HepG2 (cell line): ENCODE measurements around the gene CPT1A. TPM values are rescaled to one million over a fixed set of nuclear protein-coding genes. Genes with fewer than 3 reads are reported as not detected.

ENCODE experiments used
- ATAC-seq: fragments of 200-7000 bp; cut with Tn5 transposase; 3 replicates; pipeline ENCODE4 v1.9.1; 2020; ENCODE audit warnings: mild to moderate bottlenecking, moderate library complexity
- BruUV-seq: library from RNA; stranded (reverse); fragments of 400-500 nt; replicated peaks from 2 replicates; lab custom pipeline; 2021; lab: Mats Ljungman, UMichigan
- CTCF ChIA-PET: fragments of 300-600 bp; formaldehyde crosslinking; extraction: SDS; loops from one replicate; lab custom pipeline; 2021; ENCODE audit warnings: low total read pairs, inconsistent platforms, low intra/inter-chr PET ratio; lab: Yijun Ruan, JAX
- POLR2A ChIA-PET: fragments of 350-600 bp; sonication (Branson Sonifier 250); formaldehyde crosslinking; loops from one replicate; lab custom pipeline; 2020; ENCODE audit warnings: antibody characterized with exemption, inconsistent platforms; lab: Yijun Ruan, JAX
- DNase-seq: peaks from one replicate; pipeline ENCODE4 v3.0.0-alpha.2; 2015; ENCODE audit warnings: low spot score
- FAIRE-seq: peaks from 3 replicates; lab custom pipeline; 2011; peaks lifted over from hg19 to GRCh38; lab: Jason Lieb, UNC
- H2AFZ ChIP-seq: one replicate; pipeline ENCODE4 v1.6.1; 2011; ENCODE audit warnings: low read length, inconsistent platforms
- H3K27ac ChIP-seq: fragments of 300-600 bp; 3 replicates; pipeline ENCODE4 v1.8.0; 2011; ENCODE audit warnings: mixed run types, mild to moderate bottlenecking, mixed read lengths, low read length, inconsistent platforms; ENCODE audit not compliant: insufficient read depth; ENCODE audit errors: extremely low read length
- H3K27me3 ChIP-seq, 2 experiments: fragments of 200-600 bp in 1 of 2; 2 replicates in 1 of 2; 3 replicates in 1 of 2; pipeline versions ENCODE4 v1.6.0 to v1.8.0; 2011; ENCODE audit warnings: low read length in 2 of 2, mild to moderate bottlenecking in 2 of 2, moderate library complexity in 2 of 2, inconsistent platforms in 1 of 2; ENCODE audit not compliant: insufficient read depth in 2 of 2, control insufficient read depth in 1 of 2
- H3K36me3 ChIP-seq, 2 experiments: fragments of 200-600 bp in 1 of 2; replicated peaks in 1 of 2; 2 replicates in 1 of 2; 3 replicates in 1 of 2; pipeline versions ENCODE4 v1.5.1 to v1.8.0; 2011; ENCODE audit warnings: low read length in 2 of 2, inconsistent platforms in 1 of 2; ENCODE audit not compliant: insufficient read depth in 2 of 2, control insufficient read depth in 1 of 2
- H3K4me1 ChIP-seq: 2 replicates; pipeline ENCODE4 v1.5.1; 2012; ENCODE audit warnings: low read length, inconsistent platforms; ENCODE audit not compliant: insufficient read depth
- H3K4me2 ChIP-seq: 2 replicates; pipeline ENCODE4 v1.6.0; 2011; ENCODE audit warnings: low read depth, low read length, inconsistent platforms
- H3K4me3 ChIP-seq, 3 experiments: fragments of 200-600 bp in 1 of 3; sonication (generic), shearing (Covaris generic) in 1 of 3; replicated peaks in 1 of 3; 2 replicates each; pipeline ENCODE4 v1.5.1; 2011 to 2016; ENCODE audit warnings: low read length in 3 of 3, inconsistent platforms in 2 of 3, low read depth in 2 of 3, mild to moderate bottlenecking in 2 of 3, control low read depth in 1 of 3, mixed read lengths in 1 of 3; ENCODE audit not compliant: insufficient read depth in 1 of 3
- H3K79me2 ChIP-seq: one replicate; pipeline ENCODE4 v1.6.1; 2011; ENCODE audit warnings: low read length, inconsistent platforms; ENCODE audit not compliant: insufficient read depth
- H3K9ac ChIP-seq: 2 replicates; pipeline ENCODE4 v1.6.0; 2011; ENCODE audit warnings: mild to moderate bottlenecking, low read depth, low read length, inconsistent platforms; ENCODE audit not compliant: insufficient read depth
- H3K9me3 ChIP-seq: 2 replicates; pipeline ENCODE4 v1.5.1; 2012; ENCODE audit warnings: mild to moderate bottlenecking, low read length
- H4K20me1 ChIP-seq: 2 replicates; pipeline ENCODE4 v1.6.0; 2011; ENCODE audit warnings: inconsistent platforms, mild to moderate bottlenecking, low read length, moderate library complexity; ENCODE audit not compliant: insufficient read depth
- CC2D1A ChIP-seq: sonication (generic); formaldehyde crosslinking; IDR thresholded peaks from 2 replicates; pipeline ENCODE4 v1.8.1; 2023; ENCODE audit warnings: mild to moderate bottlenecking, missing genetic modification reagents
- CEBPG ChIP-seq: IDR thresholded peaks from 2 replicates; pipeline ENCODE4 v1.6.1; 2016
- CREB3 ChIP-seq: sonication (generic); formaldehyde crosslinking; IDR thresholded peaks from 2 replicates; pipeline ENCODE4 v1.5.0; 2020; ENCODE audit warnings: missing genetic modification reagents
- FOXJ3 ChIP-seq: sonication (generic); formaldehyde crosslinking; IDR thresholded peaks from 2 replicates; pipeline ENCODE4 v1.4.0; 2020; ENCODE audit warnings: missing genetic modification reagents, mild to moderate bottlenecking, borderline replicate concordance
- HNRNPK ChIP-seq: fragments of 200-400 bp; formaldehyde crosslinking; IDR thresholded peaks from 2 replicates; pipeline ENCODE4 v1.6.1; 2018; ENCODE audit warnings: low read length, low read depth, moderate library complexity, mild to moderate bottlenecking; ENCODE audit not compliant: poor library complexity, severe bottlenecking
- KDM1A ChIP-seq: IDR thresholded peaks from 2 replicates; pipeline ENCODE4 v1.6.1; 2016; ENCODE audit warnings: missing compliant biosample characterization
- KDM3A ChIP-seq: IDR thresholded peaks from 2 replicates; pipeline ENCODE4 v1.6.1; 2018; ENCODE audit warnings: low read depth, missing compliant biosample characterization
- NKX3-1 ChIP-seq: sonication (generic); formaldehyde crosslinking; IDR thresholded peaks from 2 replicates; pipeline ENCODE4 v1.5.0; 2020; ENCODE audit warnings: missing genetic modification reagents
- PRPF4 ChIP-seq: fragments of 200-400 bp; formaldehyde crosslinking; IDR thresholded peaks from 2 replicates; pipeline ENCODE4 v1.6.1; 2016; ENCODE audit warnings: low read length, low read depth; ENCODE audit not compliant: poor library complexity, severe bottlenecking
- WIZ ChIP-seq: sonication (generic); formaldehyde crosslinking; IDR thresholded peaks from 2 replicates; pipeline ENCODE4 v1.5.1; 2020; ENCODE audit warnings: mild to moderate bottlenecking, missing genetic modification reagents
- ZMYM3 ChIP-seq: sonication (generic); formaldehyde crosslinking; IDR thresholded peaks from 2 replicates; pipeline ENCODE4 v1.5.1; 2020; ENCODE audit warnings: mild to moderate bottlenecking, missing genetic modification reagents
- ZNF121 ChIP-seq: sonication (generic); formaldehyde crosslinking; IDR thresholded peaks from 2 replicates; pipeline ENCODE4 v1.5.0; 2020; ENCODE audit warnings: mild to moderate bottlenecking, missing genetic modification reagents
- ZNF225 ChIP-seq: sonication (generic); formaldehyde crosslinking; IDR thresholded peaks from 2 replicates; pipeline ENCODE4 v1.4.0; 2020; ENCODE audit warnings: mild to moderate bottlenecking, missing genetic modification reagents
- ZNF263 ChIP-seq: sonication (generic); formaldehyde crosslinking; IDR thresholded peaks from 2 replicates; pipeline ENCODE4 v1.4.0; 2020; ENCODE audit warnings: missing genetic modification reagents
- ZNF501 ChIP-seq: sonication (generic); formaldehyde crosslinking; IDR thresholded peaks from 2 replicates; pipeline ENCODE4 v1.5.1; 2020; ENCODE audit warnings: mild to moderate bottlenecking, moderate library complexity, missing genetic modification reagents
- ZSCAN25 ChIP-seq: sonication (generic); formaldehyde crosslinking; IDR thresholded peaks from 2 replicates; pipeline ENCODE4 v1.8.0; 2022; ENCODE audit warnings: mild to moderate bottlenecking, missing genetic modification reagents
- WGBS: methylation state at CpG from one replicate; pipeline ENCODE4 v1.1.6; 2017; ENCODE audit warnings: low lambda C conversion rate; 5-methylcytosine and 5-hydroxymethylcytosine counted together
- in situ Hi-C: cut with HindIII; loops from 2 replicates; pipeline ENCODE4 v1.10.0; 2017; ENCODE audit warnings: low pct_unique_long_range_greater_than_20kb; ENCODE audit not compliant: extremely low pct_ligation_motif_present
- intact Hi-C: fragments of 100-400 bp; cut with micrococcal nuclease; formaldehyde crosslinking; loops from one replicate; pipeline ENCODE4 v1.10.0; 2022; ENCODE audit not compliant: unreplicated experiment
- polyA plus RNA-seq, 8 experiments: library from polyadenylated mRNA; depleted of rRNA in 3 of 8; stranded (reverse) in 7 of 8; unstranded in 1 of 8; fragments of >200 nt; fragmentation: Illumina TruSeq in 4 of 8; extraction: Trizol in 4 of 8; gene quantifications; 2 replicates each; pipeline versions ENCODE4 v1.2.1 to v1.2.3, GENCODE V29; 2011 to 2016; ENCODE audit warnings: low read depth in 4 of 8, missing spikeins in 1 of 8, mixed read lengths in 1 of 8; ENCODE audit not compliant: insufficient read depth in 1 of 8
- total RNA-seq, 5 experiments: library from RNA; depleted of rRNA; stranded (reverse); fragments of >200 nt; fragmentation: Illumina TruSeq; extraction: Trizol; gene quantifications; 2 replicates each; pipeline ENCODE4 v1.2.3, GENCODE V29; 2016; ENCODE audit warnings: low read depth in 1 of 5
- TF ChIP-seq, protein P1 (sequence below): sonication (generic); formaldehyde crosslinking; IDR thresholded peaks from 2 replicates; pipeline ENCODE4 v1.4.0; 2020; ENCODE audit warnings: missing genetic modification reagents

Gene CPT1A
- total and polyA plus RNA-seq, 2 of the 13 experiments (the other 11 are each of a cell fraction or from before 2014, with no cell fraction given): 7.0 to 7.1 TPM

- no peaks in the 10 kb centered on the region for H3K36me3 ChIP-seq
- H3K9ac ChIP-seq: no peak overlapping the region
- no peak overlapping the region for H2AFZ ChIP-seq
- ChIA-PET POLR2A (no interaction called here), CTCF (no interaction called here)
- ATAC-seq (no peak), FAIRE-seq (no peak), DNase-seq (no peak)
- intact Hi-C loops: no loop called here
- H3K27me3 ChIP-seq: no peaks in the 10 kb centered on the region
- no peaks in the 10 kb centered on the region for H3K79me2 ChIP-seq
- H3K4me3 ChIP-seq: no peak overlapping the region
- H3K4me2 ChIP-seq: no peak overlapping the region
- H3K4me1 ChIP-seq: peaks cover 61% of the 10 kb centered on the region
- H3K9me3 ChIP-seq: no peaks in the 10 kb centered on the region
- WGBS: 81% methylated on average over 8 of the region's 8 CpGs
- no TSS peak for BruUV-seq
- TF ChIP-seq ZMYM3 (CRISPR knock-in tag) (peak; percentile 59; the same call in 1 of the 2 replicates), KDM1A (CRISPR knock-in tag) (0 out of 2 replicates have a peak, but pooled peaks have one; percentile 34), ZNF501 (CRISPR knock-in tag) (0 out of 2 replicates have a peak, but pooled peaks have one; percentile 20), ZSCAN25 (CRISPR knock-in tag) (no peak), FOXJ3 (CRISPR knock-in tag) (no peak), WIZ (no peak)
- H4K20me1 ChIP-seq: no peaks in the 10 kb centered on the region
- in situ Hi-C loops: no loop called here
- H3K27ac ChIP-seq: no peak overlapping the region
Measured at GRCh38 chr11:68852628-68853027, 10.9 kb upstream of the CPT1A start.

GRCh38 chr11:68848429-68848828, 6.7 kb upstream of the CPT1A start:
- no peak overlapping the region for H3K9ac ChIP-seq
- in situ Hi-C loops: no loop called here
- POLR2A ChIA-PET: no interaction called here
- H3K4me2 ChIP-seq: no peak overlapping the region
- no peak overlapping the region for H3K4me3 ChIP-seq
- intact Hi-C loops: no loop called here
- CTCF ChIA-PET: no interaction called here
- H3K36me3 ChIP-seq: no peaks in the 10 kb centered on the region
- FAIRE-seq (no peak), DNase-seq (no peak), ATAC-seq (no peak)
- H3K27me3 ChIP-seq: peaks cover 0 to 3% of the 10 kb centered on the region in 2 experiments; a peak in 1 of 5 replicates
- H3K79me2 ChIP-seq: no peaks in the 10 kb centered on the region
- peaks cover 73% of the 10 kb centered on the region for H3K4me1 ChIP-seq
- WGBS: 82% methylated on average over 15 of the region's 15 CpGs
- no TSS peak for BruUV-seq
- no peaks in the 10 kb centered on the region for H3K9me3 ChIP-seq
- no peak overlapping the region for H3K27ac ChIP-seq
- no peak overlapping the region for H2AFZ ChIP-seq
- H4K20me1 ChIP-seq: no peaks in the 10 kb centered on the region
- TF ChIP-seq, protein P1, sequence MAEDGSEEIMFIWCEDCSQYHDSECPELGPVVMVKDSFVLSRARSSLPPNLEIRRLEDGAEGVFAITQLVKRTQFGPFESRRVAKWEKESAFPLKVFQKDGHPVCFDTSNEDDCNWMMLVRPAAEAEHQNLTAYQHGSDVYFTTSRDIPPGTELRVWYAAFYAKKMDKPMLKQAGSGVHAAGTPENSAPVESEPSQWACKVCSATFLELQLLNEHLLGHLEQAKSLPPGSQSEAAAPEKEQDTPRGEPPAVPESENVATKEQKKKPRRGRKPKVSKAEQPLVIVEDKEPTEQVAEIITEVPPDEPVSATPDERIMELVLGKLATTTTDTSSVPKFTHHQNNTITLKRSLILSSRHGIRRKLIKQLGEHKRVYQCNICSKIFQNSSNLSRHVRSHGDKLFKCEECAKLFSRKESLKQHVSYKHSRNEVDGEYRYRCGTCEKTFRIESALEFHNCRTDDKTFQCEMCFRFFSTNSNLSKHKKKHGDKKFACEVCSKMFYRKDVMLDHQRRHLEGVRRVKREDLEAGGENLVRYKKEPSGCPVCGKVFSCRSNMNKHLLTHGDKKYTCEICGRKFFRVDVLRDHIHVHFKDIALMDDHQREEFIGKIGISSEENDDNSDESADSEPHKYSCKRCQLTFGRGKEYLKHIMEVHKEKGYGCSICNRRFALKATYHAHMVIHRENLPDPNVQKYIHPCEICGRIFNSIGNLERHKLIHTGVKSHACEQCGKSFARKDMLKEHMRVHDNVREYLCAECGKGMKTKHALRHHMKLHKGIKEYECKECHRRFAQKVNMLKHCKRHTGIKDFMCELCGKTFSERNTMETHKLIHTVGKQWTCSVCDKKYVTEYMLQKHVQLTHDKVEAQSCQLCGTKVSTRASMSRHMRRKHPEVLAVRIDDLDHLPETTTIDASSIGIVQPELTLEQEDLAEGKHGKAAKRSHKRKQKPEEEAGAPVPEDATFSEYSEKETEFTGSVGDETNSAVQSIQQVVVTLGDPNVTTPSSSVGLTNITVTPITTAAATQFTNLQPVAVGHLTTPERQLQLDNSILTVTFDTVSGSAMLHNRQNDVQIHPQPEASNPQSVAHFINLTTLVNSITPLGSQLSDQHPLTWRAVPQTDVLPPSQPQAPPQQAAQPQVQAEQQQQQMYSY (CRISPR knock-in tag): no peak
- TF ChIP-seq PRPF4: no peak
- no peak for TF ChIP-seq CC2D1A
- no peak for TF ChIP-seq ZNF225 (CRISPR knock-in tag)
- no peak for TF ChIP-seq KDM3A (CRISPR knock-in tag)
- no peak for TF ChIP-seq CREB3 (CRISPR knock-in tag)
- TF ChIP-seq ZNF263 (CRISPR knock-in tag): no peak
- TF ChIP-seq NKX3-1: no peak
- TF ChIP-seq CEBPG (CRISPR knock-in tag): no peak
- TF ChIP-seq ZNF121 (CRISPR knock-in tag): no peak
- no peak for TF ChIP-seq HNRNPK
